ENCODE data around the gene R3HDM4.
"Not testable (repeated sequence)": the region's sequence is repeated elsewhere in the genome, so short reads cannot be mapped to it uniquely, and the experiment has no call there.

Gene R3HDM4

GRCh38 chr19:913080-913748 lies at the start of gene R3HDM4:
TSS of gene R3HDM4 (minus strand) at chr19:913219. CDS start at chr19:913157, 62 bp downstream.
- peak; percentile 23 for DNase-seq

- no peak for DNase-seq
Observed at GRCh38 chr19:961866-962620, 49.0 kb upstream of the R3HDM4 start.

- DNase-seq = no peak
Observed at GRCh38 chr19:960601-960938, 47.6 kb upstream of the R3HDM4 start.

GRCh38 chr19:960020-960419 lies 47.0 kb upstream of the R3HDM4 start:
- DNase-seq = no peak

GRCh38 chr19:958967-959855 lies 46.2 kb upstream of the R3HDM4 start:
- no peak for DNase-seq

- DNase-seq = not testable (repeated sequence)
Observed at GRCh38 chr19:957578-957977, 44.6 kb upstream of the R3HDM4 start.

- no peak for DNase-seq
Observed at GRCh38 chr19:956766-957440, 43.9 kb upstream of the R3HDM4 start.

GRCh38 chr19:955803-956765 lies 43.1 kb upstream of the R3HDM4 start:
- DNase-seq = no peak

GRCh38 chr19:954672-955494 lies 41.9 kb upstream of the R3HDM4 start:
- DNase-seq = no peak

GRCh38 chr19:954272-954671 lies 41.3 kb upstream of the R3HDM4 start:
- no peak for DNase-seq

GRCh38 chr19:953445-954271 lies 40.6 kb upstream of the R3HDM4 start:
- DNase-seq = no peak

- DNase-seq = no peak
Observed at GRCh38 chr19:952680-953444, 39.8 kb upstream of the R3HDM4 start.

GRCh38 chr19:952049-952679 lies 39.1 kb upstream of the R3HDM4 start:
- no peak for DNase-seq

- no peak for DNase-seq
Observed at GRCh38 chr19:950352-951066, 37.5 kb upstream of the R3HDM4 start.

GRCh38 chr19:948842-949496 lies 36.0 kb upstream of the R3HDM4 start:
- DNase-seq = no peak

- no peak for DNase-seq
Observed at GRCh38 chr19:947707-948539, 34.9 kb upstream of the R3HDM4 start.
